Hepatocyte (in vitro differentiated cells): Measurements from ENCODE around the gene USH1C. TPM values are rescaled to one million over a fixed set of nuclear protein-coding genes. Genes with fewer than 3 reads are reported as not detected.

Source experiments
- DNase-seq: peaks from one replicate; pipeline ENCODE4 v3.0.0-alpha.2; 2016; ENCODE audit warnings: low spot score
- H2AFZ ChIP-seq: fragments of 200-600 bp; sonication (generic); 2 replicates; pipeline ENCODE4 v1.6.0; 2016; ENCODE audit warnings: antibody characterized with exemption, mild to moderate bottlenecking
- H3K27ac ChIP-seq: fragments of 200-600 bp; sonication (generic); 2 replicates; pipeline ENCODE4 v1.5.1; 2016; ENCODE audit warnings: mild to moderate bottlenecking
- H3K27me3 ChIP-seq: fragments of 200-600 bp; sonication (generic); 2 replicates; pipeline ENCODE4 v1.6.1; 2016
- H3K36me3 ChIP-seq: fragments of 200-600 bp; sonication (generic); replicated peaks from 2 replicates; pipeline ENCODE4 v1.5.1; 2016; ENCODE audit warnings: low read depth; ENCODE audit not compliant: insufficient read depth
- H3K4me1 ChIP-seq: fragments of 200-600 bp; sonication (generic); 2 replicates; pipeline ENCODE4 v1.5.1; 2016; ENCODE audit warnings: mild to moderate bottlenecking, moderate library complexity; ENCODE audit not compliant: insufficient read depth
- H3K4me2 ChIP-seq: fragments of 200-600 bp; sonication (generic); 2 replicates; pipeline ENCODE4 v1.6.0; 2016
- H3K4me3 ChIP-seq: fragments of 200-600 bp; sonication (generic); 2 replicates; pipeline ENCODE4 v1.5.1; 2016; ENCODE audit warnings: mild to moderate bottlenecking
- H3K79me2 ChIP-seq: fragments of 200-600 bp; sonication (generic); 2 replicates; pipeline ENCODE4 v1.6.0; 2017; ENCODE audit warnings: mild to moderate bottlenecking
- H3K9me2 ChIP-seq: fragments of 200-600 bp; sonication (generic); replicated peaks from 2 replicates; pipeline ENCODE4 v1.6.0; 2017; ENCODE audit warnings: mild to moderate bottlenecking; ENCODE audit not compliant: insufficient read depth
- H3K9me3 ChIP-seq: fragments of 200-600 bp; sonication (generic); 2 replicates; pipeline ENCODE4 v1.5.1; 2016; ENCODE audit warnings: low read depth, mild to moderate bottlenecking
- H4K20me1 ChIP-seq: fragments of 200-600 bp; sonication (generic); 2 replicates; pipeline ENCODE4 v1.6.0; 2016; ENCODE audit warnings: mild to moderate bottlenecking; ENCODE audit not compliant: insufficient read depth, poor library complexity, severe bottlenecking
- CTCF ChIP-seq: fragments of 200-600 bp; sonication (generic); IDR thresholded peaks from 2 replicates; pipeline ENCODE4 v1.5.1; 2016; ENCODE audit warnings: antibody characterized with exemption, mild to moderate bottlenecking; ENCODE audit not compliant: poor library complexity
- EZH2 ChIP-seq: fragments of 200-600 bp; sonication (generic); IDR thresholded peaks from 2 replicates; pipeline ENCODE4 v1.6.1; 2016; ENCODE audit warnings: antibody characterized with exemption, mild to moderate bottlenecking, borderline replicate concordance
- EZH2phosphoT487 ChIP-seq: fragments of 200-600 bp; sonication (generic); IDR thresholded peaks from one replicate; pipeline ENCODE4 v1.6.1; 2018; ENCODE audit warnings: antibody characterized with exemption, mild to moderate bottlenecking, low read depth, moderate library complexity; ENCODE audit not compliant: unreplicated experiment, severe bottlenecking
- WGBS: methylation state at CpG from one replicate; pipeline ENCODE4 v1.1.6; 2016; ENCODE audit warnings: low lambda C conversion rate; ENCODE audit errors: missing lambda C conversion rate; 5-methylcytosine and 5-hydroxymethylcytosine counted together
- polyA plus RNA-seq: library from polyadenylated mRNA; unstranded; fragments of >200 nt; fragmentation: Nextera tagmentation; extraction: Ambion mirVana; gene quantifications from 2 replicates; pipeline ENCODE4 v1.2.1, GENCODE V29; 2016
- total RNA-seq: library from RNA; depleted of rRNA; stranded (reverse); fragments of >200 nt; gene quantifications from 2 replicates; pipeline ENCODE4 v1.2.3, GENCODE V29; 2014

Gene USH1C
- total and polyA plus RNA-seq, 2 experiments from 2014 or later = 54.3 to 60.6 TPM

- no peaks in the 10 kb centered on the region for H3K79me2 ChIP-seq
- H3K27ac ChIP-seq = no peak overlapping the region
- no peak for DNase-seq
- H2AFZ ChIP-seq = no peak overlapping the region
- no peaks in the 10 kb centered on the region for H3K9me2 ChIP-seq
- H3K9me3 ChIP-seq = no peaks in the 10 kb centered on the region
- H3K36me3 ChIP-seq = no peaks in the 10 kb centered on the region
- H3K4me2 ChIP-seq = no peak overlapping the region
- H3K4me1 ChIP-seq = no peaks in the 10 kb centered on the region
- WGBS = 83% methylated on average over 2 of the region's 2 CpGs
- H3K27me3 ChIP-seq = no peaks in the 10 kb centered on the region
- H3K4me3 ChIP-seq = no peak overlapping the region
- TF ChIP-seq CTCF (no peak), EZH2 (no peak), EZH2phosphoT487 (no peak)
- no peaks in the 10 kb centered on the region for H4K20me1 ChIP-seq
Observed at GRCh38 chr11:17507773-17508172, 36.4 kb downstream of the USH1C start.

- TF ChIP-seq EZH2phosphoT487 (no peak), CTCF (no peak), EZH2 (no peak)
- no peak overlapping the region for H3K4me3 ChIP-seq
- H3K27me3 ChIP-seq = no peaks in the 10 kb centered on the region
- H3K36me3 ChIP-seq = no peaks in the 10 kb centered on the region
- no peak overlapping the region for H2AFZ ChIP-seq
- no peaks in the 10 kb centered on the region for H4K20me1 ChIP-seq
- 70% methylated on average over 3 of the region's 3 CpGs for WGBS
- no peak for DNase-seq
- H3K4me1 ChIP-seq = no peaks in the 10 kb centered on the region
- H3K9me2 ChIP-seq = no peaks in the 10 kb centered on the region
- H3K4me2 ChIP-seq = no peak overlapping the region
- H3K79me2 ChIP-seq = no peaks in the 10 kb centered on the region
- H3K27ac ChIP-seq = no peak overlapping the region
- no peaks in the 10 kb centered on the region for H3K9me3 ChIP-seq
Observed at GRCh38 chr11:17506942-17507341, 37.3 kb downstream of the USH1C start.

DNA sequence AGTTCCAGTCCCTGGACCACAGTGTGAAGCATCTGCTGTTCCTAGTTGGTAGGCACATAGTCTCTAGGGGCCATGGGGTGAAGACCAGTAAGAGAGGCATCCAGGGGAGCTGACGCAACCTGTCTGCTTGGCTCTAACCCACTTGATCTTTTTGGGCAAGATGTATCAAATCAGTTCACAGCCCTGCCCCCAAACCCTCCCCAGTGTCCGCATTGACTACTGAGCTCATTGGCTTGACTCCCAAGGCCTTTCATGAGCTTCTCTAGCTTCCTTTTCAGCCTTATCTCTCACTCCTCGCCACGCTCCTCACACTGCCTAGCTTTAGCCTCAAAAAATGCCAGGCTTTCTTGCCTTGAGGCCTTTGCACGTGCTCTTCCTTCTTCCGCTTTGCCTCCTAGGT, 37.9 kb downstream of the USH1C start:
- H3K9me2 ChIP-seq = no peaks in the 10 kb centered on the region
- H3K27ac ChIP-seq = no peak overlapping the region
- no peaks in the 10 kb centered on the region for H3K36me3 ChIP-seq
- no peak overlapping the region for H2AFZ ChIP-seq
- H3K4me3 ChIP-seq = no peak overlapping the region
- WGBS = 88% methylated on average over 6 of the region's 6 CpGs
- no peaks in the 10 kb centered on the region for H4K20me1 ChIP-seq
- H3K9me3 ChIP-seq = no peaks in the 10 kb centered on the region
- no peaks in the 10 kb centered on the region for H3K27me3 ChIP-seq
- H3K4me1 ChIP-seq = no peaks in the 10 kb centered on the region
- H3K4me2 ChIP-seq = no peak overlapping the region
- no peak for DNase-seq
- no peaks in the 10 kb centered on the region for H3K79me2 ChIP-seq
- no peak for TF ChIP-seq EZH2phosphoT487
- TF ChIP-seq CTCF = no peak
- TF ChIP-seq EZH2 = no peak

GRCh38 chr11:17505146-17505545, 39.1 kb downstream of the USH1C start:
- Histone ChIP-seq H3K4me2 (no peak overlapping the region), H3K36me3 (no peaks in the 10 kb centered on the region), H3K27ac (no peak overlapping the region), H4K20me1 (no peaks in the 10 kb centered on the region), H3K4me3 (no peak overlapping the region), H2AFZ (no peak overlapping the region), H3K4me1 (no peaks in the 10 kb centered on the region), H3K79me2 (no peaks in the 10 kb centered on the region), H3K27me3 (no peaks in the 10 kb centered on the region), H3K9me3 (no peaks in the 10 kb centered on the region), H3K9me2 (no peaks in the 10 kb centered on the region)
- DNase-seq = no peak
- no peak for TF ChIP-seq EZH2
- no peak for TF ChIP-seq EZH2phosphoT487
- TF ChIP-seq CTCF = no peak
- WGBS = 84% methylated on average over 4 of the region's 4 CpGs
